Measurements from ENCODE around the gene SMO.
"Not testable (repeated sequence)": the region's sequence is repeated elsewhere in the genome, so short reads cannot be mapped to it uniquely, and the experiment has no call there.

Gene SMO

DNA sequence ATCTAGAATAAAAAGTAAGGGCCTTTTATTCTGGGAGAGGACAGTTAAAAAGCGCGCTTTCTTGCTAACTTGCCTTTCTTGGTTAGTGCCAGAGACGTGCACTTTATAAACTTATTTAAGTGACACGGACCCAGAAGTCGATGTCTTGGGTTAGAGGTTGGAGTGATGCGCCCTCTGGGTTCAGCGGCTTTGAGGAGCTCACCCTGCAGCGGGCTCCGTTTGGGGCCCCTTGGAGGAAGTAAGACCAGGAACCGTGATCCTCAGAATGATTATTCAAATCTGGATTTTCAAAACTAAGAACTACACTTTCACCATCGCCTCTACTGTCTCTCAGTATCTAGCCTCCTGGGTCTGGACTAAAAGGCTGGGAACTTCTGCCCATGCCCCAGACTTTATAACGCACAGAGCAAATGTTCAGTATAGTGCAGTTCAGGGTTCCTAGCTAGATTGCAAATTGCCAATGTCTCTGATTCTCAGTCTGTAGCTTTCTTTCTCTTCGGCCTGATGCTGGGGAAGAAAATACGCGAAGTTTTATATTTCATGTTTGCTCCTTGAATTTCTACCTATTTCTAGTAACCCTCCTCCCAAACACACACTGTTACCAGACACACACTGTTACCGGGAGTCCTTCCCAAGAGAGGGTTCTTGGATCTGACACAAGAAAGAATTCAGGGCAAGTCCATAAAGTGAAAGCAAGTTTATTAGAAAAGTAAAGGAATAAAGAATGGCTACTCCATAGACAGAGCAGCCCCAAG is 18.6 kb upstream of the SMO start:
- no peak for DNase-seq (ENCODE audit: low read depth)

DNA sequence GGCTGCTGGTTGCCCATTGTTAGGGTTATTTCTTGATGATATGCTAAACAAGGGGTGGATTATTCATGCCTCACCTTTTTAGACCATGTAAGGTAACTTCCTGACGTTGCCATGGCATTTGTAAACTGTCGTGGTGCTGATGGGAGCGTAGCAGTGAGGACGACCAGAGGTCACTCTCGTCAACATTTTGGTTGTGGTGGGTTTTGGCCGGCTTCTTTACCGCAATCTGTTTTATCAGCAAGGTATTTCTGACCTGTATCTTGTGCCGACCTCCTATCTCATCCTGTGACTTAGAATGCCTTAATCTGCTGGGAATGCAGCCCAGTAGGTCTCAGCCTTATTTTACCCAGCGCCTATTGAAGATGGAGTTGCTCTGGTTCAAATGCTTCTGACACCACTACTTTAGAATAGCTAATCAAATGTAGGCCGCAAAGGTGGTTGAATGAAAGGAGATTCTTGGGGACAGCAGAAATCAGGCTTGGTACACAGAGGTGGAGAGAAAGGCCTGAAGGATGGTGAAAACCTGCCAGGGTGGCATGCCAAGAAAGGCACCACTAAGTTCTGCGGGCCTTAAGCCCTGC is 17.9 kb upstream of the SMO start:
- DNase-seq (ENCODE audit: low read depth): no peak

DNA sequence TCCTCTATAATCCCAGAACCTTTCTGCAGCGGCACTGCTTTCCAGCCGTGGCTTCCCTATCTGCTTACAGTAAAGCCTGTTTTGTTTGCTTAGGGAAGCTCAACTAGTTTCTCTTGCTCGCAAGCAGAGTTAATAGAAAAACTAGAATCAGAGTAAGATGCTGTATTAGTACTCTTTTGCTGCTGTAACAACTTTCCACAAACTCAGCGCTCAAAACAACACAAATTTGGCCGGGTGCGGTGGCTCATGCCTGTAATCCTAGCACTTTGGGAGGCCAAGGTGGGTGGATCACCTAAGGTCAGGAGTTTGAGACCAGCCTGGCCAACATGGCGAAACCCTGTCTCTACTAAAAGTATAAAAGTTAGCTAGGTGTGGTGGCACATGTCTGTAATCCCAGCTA is 14.6 kb upstream of the SMO start:
- not testable (repeated sequence) for DNase-seq (ENCODE audit: low read depth)

DNA sequence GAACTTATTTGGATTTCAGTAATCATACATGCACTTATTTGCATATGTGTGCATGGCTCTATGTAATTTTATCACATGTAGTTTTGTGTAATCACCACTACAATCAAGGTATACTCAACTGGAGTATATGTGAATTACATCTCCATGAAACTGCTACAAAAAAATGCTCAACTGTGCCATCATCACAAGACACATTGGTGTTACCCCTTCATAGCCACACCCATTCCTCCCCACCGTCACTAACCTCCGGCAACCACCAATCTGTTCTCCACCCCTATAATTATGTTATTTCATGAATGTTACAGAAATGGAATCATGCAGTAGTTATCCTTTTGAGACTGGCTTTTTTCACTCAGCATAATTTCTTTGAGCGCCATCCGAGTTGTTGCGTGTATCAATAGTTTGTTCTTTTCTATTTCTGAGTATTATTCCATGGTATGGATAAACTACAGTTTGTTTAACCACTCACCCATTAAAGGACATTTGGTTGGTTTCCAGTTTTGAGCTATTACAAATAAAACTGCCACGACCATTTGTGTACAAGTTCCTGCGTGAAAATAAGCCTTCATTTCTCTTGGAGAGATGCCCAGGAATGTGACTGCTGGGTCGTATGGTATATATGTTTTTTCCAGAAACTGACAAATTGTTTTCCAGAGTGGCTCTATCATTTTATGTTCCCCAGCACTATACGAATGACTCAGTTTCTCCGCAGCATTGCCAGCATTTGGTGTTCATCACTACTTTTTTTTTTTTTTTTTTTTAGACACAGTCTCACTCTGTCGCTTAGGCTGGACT is 11.3 kb upstream of the SMO start:
- DNase-seq (ENCODE audit: low read depth): no peak

DNA sequence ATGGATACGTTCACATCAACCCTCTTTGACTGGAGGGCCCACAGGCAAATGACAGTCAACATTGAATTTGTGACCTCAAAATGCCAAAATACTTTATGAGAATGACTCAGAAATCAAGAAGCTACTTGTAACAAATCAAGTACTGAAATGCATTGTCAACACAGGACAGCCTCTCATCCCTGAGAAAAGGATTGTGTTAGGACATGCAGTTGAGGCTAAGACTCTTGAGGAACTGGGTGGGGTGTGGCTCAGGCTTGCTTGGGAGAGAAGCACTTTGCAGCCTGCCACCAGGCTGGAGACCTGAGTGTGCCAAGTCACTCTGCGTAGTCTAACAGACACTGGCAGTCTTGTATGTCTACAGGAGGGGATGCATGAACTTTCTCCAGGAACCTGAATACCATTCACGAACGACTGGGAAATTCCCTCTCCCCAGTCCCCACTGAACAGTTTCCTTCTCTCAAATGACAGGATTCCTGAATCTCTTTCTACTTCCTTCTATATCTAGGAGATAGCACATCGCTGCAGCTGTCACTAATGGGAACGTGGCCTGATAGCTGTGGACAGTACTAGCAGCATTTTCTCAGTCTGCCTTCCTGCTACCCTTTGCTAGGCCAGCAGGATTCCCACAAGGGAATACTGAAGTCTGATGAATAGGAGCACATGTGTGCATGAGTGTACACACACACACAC is 3.3 kb upstream of the SMO start:
- no peak for DNase-seq (ENCODE audit: low read depth)

DNA sequence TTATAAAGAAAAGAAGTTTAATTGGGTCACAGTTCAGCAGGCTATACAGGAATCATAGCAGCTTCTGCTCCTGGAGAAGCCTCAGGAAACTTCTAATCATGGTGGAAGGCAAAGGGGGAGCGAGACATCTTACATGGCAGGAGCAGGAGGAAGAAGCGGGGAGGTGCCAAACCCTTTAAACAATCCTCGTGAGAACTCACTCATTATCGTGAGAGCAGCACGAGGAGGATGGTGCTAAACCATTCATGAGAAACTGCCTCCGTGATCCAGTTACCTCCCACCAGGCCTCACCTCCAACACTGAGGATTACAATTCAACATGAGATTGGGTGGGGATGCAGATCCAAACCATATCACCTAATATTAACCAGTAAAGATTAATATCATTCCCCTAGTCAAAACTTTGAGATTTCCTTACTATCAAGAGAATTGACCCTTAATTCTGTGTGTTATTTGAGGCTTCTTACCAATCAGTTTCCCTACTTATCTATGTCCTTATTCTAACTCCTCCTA is 1.6 kb upstream of the SMO start:
- no peak for DNase-seq (ENCODE audit: low read depth)

DNA sequence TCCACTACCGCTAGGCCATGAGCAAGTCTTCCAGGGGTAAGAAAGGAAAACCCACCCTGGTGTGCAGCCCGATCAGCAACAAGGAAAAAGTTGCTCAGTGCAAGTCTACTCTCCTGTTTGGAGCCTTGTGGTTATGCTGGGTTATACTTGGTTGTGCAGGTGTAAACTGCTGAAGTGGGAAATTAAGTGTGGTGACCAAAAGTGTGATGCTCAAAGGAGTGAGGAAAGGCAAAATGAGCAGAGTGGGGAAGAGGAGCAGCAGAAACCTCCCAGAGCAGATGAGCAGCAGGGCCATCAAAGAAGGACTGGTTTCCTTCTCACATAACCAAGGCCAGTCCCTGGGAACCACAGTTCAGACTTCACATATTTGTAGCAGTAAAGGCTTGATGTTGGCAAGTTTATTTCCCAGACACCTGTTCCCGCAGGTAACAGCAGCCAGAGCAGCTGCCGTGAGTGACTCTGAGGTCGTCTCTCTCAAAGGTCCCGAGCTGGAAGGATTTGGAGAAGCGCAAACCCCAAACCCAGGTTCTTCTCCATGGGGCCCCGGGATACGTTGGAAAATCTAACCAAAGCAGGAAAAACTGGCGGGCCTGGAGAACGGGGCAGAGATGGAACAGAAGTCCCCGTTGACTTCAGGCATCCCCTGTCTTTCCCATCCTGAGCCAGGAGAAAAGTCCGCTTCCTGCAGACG is 607 bp upstream of the SMO start:
- DNase-seq (ENCODE audit: low read depth): no peak

DNA sequence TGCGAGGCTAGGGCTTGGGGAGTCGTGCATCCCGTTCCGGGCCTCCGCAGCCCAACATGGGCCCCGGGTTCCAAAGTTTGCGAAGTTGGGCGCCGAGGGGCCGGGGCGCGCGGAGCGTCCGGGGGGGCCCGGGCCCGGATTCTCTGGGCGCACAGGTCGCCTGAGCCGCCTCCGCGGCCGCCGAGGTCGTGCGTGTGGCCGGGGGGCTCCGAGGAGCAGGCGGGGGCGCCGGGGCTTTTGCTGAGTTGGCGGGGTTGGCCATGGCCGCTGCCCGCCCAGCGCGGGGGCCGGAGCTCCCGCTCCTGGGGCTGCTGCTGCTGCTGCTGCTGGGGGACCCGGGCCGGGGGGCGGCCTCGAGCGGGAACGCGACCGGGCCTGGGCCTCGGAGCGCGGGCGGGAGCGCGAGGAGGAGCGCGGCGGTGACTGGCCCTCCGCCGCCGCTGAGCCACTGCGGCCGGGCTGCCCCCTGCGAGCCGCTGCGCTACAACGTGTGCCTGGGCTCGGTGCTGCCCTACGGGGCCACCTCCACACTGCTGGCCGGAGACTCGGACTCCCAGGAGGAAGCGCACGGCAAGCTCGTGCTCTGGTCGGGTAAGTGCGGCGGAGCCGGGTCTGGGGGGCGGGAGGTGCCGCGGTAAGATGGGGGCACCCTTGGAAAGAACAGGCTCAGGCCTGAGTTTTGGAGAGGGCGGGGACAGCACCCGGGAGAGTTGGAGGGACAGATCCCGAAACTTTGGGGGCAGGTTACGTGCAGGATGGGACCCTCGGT is 643 bp downstream of the SMO start:
- DNase-seq (ENCODE audit: low read depth): no peak

DNA sequence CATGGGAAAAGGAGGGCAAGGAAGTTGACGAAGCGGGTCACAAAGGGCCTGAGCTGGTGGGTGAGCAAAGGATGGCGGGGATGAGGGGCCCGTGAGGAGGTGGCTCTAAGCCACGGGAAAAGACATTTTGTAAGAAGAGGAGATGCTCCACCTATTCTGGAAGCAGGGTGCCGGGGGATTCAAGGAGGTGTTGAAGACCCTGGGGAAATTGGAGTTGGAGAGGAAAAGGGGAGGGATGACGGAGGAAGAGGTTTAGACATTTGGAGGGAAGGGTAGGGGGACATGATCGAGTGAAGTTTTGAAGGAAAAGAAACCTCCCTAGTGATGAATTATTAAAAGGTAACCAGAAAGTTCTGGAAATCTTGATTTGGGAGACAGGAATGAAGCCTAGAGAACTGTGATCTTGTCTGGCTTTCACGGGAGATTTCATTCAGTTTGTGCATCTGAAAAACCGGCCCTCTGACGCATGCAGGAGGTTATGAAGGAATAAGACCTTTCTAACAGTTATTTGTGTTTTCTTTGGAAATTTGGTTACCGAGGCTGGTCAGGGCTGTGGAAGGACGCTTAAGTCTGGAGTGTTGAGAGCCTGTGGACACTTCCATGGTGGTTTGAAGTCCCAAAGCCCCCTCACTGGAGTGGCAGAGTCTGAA is 1.4 kb downstream of the SMO start:
- DNase-seq (ENCODE audit: low read depth): no peak

DNA sequence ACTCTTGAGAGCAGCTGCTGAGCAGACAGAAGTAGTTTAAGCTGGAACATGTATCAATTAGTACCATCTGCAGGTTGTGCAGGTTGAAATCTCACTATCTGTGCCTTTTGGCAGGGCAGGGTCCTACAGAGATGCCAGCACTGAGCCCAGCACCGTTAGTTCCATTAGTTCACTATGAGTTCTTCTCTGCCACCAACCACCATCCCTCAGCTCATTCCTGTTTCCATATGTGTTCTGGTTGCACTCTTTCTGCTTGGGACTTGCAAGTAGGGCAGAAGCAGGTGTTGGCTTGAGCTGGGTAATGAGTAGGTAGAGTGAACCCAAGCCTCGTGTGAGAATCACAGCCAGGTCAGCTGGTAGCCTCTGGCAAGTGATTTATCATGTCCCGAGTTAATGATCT is 2.8 kb downstream of the SMO start:
- DNase-seq (ENCODE audit: low read depth): no peak

DNA sequence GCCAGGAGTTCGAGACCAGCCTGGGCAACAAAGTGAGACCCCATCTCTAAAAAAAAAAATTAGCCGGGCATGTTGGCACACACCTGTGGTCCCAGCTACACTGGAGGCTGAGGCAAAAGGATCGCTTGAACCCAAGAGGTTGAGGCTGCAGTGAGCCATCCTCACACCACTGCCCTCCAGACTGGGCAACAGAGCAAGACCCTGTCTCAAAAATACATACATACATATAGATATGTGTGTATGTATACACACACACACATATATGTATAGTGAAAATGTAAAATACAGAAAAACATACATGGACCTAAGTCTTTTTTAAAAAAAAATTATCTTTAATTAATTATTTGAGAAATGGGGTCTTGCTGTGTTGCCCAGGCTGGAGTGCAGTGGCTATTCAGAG is 5.5 kb downstream of the SMO start:
- DNase-seq (ENCODE audit: low read depth): no peak

DNA sequence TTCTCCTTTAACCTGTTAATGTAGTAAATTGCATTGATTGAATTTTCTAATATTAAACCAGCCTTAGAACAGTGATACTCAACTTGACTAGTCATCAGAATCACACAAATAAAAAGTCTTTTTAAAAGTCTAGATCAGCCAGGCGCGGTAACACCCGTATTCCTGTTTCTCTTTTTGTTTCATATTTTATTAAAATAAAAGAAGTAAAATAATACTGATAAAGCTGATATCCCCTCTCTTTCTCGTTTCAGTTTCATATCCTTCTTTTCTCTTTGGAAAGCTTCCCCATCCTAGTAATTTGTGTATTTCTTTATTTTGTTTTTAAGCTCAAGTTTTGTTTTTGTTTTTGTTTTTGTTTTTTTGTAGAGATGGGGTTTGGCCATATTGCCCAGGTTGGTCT is 9.3 kb downstream of the SMO start:
- DNase-seq (ENCODE audit: low read depth): no peak

DNA sequence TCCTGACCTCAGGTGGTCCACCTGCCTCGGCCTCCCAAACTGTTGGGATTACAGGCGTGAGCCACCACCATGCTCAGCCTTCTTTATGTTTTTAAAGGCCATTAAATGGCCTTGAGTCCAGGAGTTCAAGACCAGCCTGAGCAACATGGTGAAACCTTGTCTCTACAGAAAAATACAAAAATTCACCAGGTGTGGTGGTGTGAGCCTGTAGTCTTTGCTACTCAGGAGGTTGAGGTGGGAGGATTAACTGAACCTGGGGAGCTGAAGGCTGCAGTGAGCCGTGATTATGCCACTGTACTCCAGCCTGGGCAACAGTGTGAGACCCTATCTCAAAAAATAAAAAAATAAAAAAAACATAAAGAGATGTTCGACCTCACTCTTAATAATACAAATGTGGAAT is 11.0 kb downstream of the SMO start:
- DNase-seq (ENCODE audit: low read depth): no peak

DNA sequence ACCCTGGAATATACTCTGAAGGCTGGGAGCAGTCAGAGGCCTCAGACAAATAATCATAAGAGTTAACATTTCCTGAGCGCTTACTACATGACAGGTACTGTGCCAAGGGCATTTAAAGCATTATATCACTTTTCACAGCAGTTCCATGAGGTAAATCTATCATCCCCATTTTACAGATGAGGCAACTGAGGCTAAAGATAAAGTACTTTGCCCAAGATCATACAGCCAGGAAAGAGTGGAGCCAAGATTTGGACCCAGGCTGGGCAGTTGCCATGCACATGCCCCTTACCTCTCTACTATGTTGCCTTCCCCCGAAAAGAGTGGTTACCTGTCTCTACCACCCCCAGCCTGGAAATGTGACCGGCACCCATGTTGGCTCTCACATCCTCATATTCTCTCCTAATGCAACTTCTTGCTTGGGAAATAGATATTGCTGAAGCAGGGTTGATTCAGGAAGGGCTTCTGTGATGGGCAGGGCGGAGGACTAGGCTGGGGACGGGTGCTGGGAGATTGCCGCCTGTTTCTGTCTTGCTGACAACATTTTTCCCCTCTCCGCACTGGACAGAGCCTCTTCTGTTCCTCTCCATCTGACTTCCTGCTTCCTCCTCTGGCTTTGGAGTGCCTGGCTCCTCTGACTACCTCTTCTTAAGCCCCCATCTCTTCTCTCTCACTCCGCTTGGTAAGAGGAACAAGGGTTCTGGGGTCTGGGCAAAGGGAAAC is 13.8 kb downstream of the SMO start:
- no peak for DNase-seq (ENCODE audit: low read depth)

DNA sequence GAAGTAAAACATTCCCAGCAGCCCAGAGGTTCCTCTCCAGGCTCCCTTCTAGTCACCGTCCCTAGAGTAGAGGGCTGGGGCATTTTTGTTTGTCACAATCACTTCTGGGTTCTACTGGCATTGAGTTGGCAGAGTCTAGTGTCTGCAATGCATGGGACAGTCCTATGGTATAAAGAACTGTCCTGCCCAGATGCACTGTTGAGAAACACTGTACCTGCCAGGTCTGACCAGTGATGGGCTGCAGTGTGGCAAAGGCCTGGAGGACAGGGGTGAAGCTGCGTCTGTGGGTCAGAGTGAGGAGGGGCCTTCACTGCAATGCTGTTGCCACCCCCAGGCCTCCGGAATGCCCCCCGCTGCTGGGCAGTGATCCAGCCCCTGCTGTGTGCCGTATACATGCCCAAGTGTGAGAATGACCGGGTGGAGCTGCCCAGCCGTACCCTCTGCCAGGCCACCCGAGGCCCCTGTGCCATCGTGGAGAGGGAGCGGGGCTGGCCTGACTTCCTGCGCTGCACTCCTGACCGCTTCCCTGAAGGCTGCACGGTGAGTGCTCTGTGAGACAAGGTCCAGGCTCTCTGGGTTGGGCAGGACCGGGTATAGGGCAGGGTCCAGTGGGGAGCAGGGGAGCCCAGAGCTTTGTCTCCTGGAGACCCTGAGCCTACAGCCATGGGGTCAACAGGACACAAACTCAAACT is 14.8 kb downstream of the SMO start:
- no peak for DNase-seq (ENCODE audit: low read depth)

DNA sequence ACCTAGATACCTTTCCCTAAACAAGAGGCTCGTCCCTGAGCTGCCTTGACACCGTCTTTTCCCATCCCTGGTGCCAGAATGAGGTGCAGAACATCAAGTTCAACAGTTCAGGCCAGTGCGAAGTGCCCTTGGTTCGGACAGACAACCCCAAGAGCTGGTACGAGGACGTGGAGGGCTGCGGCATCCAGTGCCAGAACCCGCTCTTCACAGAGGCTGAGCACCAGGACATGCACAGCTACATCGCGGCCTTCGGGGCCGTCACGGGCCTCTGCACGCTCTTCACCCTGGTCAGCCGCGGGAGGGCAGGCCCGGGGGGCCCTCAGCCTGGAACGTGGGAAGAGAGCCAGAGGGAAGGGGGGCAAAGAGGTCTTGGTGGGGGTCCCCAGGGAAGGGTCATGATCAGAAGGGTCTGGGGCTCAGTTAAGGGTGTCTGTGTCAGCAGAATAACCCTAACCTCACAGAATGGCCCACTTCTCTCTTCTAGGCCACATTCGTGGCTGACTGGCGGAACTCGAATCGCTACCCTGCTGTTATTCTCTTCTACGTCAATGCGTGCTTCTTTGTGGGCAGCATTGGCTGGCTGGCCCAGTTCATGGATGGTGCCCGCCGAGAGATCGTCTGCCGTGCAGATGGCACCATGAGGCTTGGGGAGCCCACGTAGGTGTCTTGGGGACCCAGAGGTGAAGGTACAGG is 16.8 kb downstream of the SMO start:
- no peak for DNase-seq (ENCODE audit: low read depth)

DNA sequence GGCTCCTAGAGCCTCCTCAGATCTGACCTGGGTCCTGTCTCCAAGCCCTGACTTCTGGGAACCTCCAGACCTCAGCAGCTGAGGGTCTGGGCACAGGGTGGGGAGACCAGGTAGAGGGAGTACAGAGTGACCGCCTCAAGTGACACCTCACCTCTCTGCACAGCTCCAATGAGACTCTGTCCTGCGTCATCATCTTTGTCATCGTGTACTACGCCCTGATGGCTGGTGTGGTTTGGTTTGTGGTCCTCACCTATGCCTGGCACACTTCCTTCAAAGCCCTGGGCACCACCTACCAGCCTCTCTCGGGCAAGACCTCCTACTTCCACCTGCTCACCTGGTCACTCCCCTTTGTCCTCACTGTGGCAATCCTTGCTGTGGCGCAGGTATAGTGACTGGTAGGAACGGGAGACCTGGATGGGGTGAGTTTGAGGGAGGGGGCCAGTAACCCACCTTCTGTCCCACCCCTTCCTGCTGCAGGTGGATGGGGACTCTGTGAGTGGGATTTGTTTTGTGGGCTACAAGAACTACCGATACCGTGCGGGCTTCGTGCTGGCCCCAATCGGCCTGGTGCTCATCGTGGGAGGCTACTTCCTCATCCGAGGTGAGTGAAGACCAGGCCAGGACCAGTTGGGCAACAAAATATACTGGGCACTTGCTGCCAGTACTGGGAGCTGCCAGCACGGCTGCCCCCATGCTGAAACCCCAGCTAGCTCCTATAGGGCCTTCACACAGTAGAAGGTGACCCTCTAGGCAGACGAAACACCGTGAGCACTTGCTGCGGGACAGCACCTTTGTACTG is 17.8 kb downstream of the SMO start:
- no peak for DNase-seq (ENCODE audit: low read depth)

DNA sequence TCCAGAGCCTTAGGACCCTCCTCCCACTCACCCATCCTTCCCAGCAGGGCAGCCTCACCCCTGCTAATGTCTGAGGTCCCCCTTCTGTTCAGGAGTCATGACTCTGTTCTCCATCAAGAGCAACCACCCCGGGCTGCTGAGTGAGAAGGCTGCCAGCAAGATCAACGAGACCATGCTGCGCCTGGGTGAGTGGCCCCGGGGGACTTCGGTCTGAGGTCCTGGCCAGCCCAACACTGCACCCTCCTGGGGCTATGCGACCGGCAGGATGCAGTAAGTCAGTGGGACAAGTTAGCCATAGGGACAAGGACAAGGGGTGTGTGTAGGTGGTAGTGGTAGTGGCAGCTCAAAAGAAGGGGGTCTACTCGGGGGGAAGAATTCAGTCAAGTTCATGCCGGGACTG is 20.2 kb downstream of the SMO start:
- no peak for DNase-seq (ENCODE audit: low read depth)

All from activated T-cell treated with anti-CD3 and anti-CD28 coated beads for 48 hours (primary cell).